Parathyroid adenoma (tissue), 2 donors: ENCODE data around the gene LAMA3.
A peak's percentile ranks its signal among the peaks of the same experiment; 100 is the strongest.

ENCODE experiments used
- H2AFZ ChIP-seq: fragments of 300-600 bp; sonication (generic); one replicate; pipeline ENCODE4 v1.7.0; 2017; ENCODE audit warnings: antibody characterized with exemption, mild to moderate bottlenecking
- H3K27ac ChIP-seq: fragments of 300-600 bp; sonication (generic); one replicate; pipeline ENCODE4 v1.7.0; 2017
- H3K27me3 ChIP-seq: fragments of 300-600 bp; sonication (generic); one replicate; pipeline ENCODE4 v1.7.0; 2017; ENCODE audit warnings: low read length; ENCODE audit not compliant: control insufficient read depth, insufficient read depth
- H3K36me3 ChIP-seq: fragments of 300-600 bp; sonication (generic); one replicate; pipeline ENCODE4 v1.7.0; 2017; ENCODE audit warnings: low read length; ENCODE audit not compliant: control insufficient read depth, insufficient read depth
- H3K4me1 ChIP-seq: fragments of 300-600 bp; sonication (generic); one replicate; pipeline ENCODE4 v1.7.0; 2017; ENCODE audit warnings: control low read depth
- H3K4me2 ChIP-seq: fragments of 300-600 bp; sonication (generic); one replicate; pipeline ENCODE4 v1.7.0; 2017; ENCODE audit warnings: low read length
- H3K4me3 ChIP-seq: fragments of 300-600 bp; sonication (generic); one replicate; pipeline ENCODE4 v1.7.0; 2017; ENCODE audit warnings: low read depth, low read length
- H3K79me2 ChIP-seq: fragments of 300-600 bp; sonication (generic); one replicate; pipeline ENCODE4 v1.7.0; 2017; ENCODE audit warnings: control low read depth
- H3K9ac ChIP-seq: fragments of 300-600 bp; sonication (generic); one replicate; pipeline ENCODE4 v1.7.0; 2017; ENCODE audit warnings: mild to moderate bottlenecking
- H3K9me3 ChIP-seq: fragments of 300-600 bp; sonication (generic); one replicate; pipeline ENCODE4 v1.7.0; 2017; ENCODE audit warnings: low read length; ENCODE audit not compliant: control insufficient read depth
- TF ChIP-seq, protein P1 (sequence below): fragments of 300-600 bp; sonication (generic); IDR thresholded peaks from one replicate; pipeline ENCODE4 v1.7.0; 2017; ENCODE audit warnings: antibody characterized with exemption, mild to moderate bottlenecking
- donor health status: primary hyperparathyroidism.

The LAMA3 gene

DNA sequence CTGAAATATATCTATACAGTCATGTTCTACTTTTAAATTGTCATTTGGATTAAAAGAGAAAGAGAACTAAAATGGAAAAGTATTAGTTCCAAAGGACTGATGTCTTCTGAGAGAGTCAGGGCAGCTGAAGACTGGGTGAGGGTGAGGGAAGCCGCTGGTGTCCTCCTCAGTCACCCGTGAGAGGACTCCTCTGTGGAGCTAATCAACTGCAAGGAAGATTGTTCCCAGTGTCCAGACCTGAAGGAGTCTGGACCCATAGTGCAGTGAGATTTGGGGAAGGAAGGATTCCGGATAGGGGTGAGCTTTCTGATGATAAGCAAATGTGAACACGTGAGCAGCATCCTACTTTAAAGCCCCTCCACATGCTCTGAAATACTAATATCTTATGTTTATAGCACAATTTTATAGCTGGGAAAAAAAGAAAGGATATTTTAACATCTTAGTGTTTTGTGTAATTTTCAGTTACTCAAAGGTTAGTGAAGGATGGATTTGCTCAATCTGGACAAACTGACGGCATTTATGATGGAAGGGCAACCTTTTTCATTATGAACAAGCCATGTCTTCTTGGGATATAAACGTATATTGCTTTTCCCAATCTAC lies 190.8 kb downstream of the LAMA3 start:
- no peak overlapping the region for H3K4me3 ChIP-seq
- TF ChIP-seq, protein P1, sequence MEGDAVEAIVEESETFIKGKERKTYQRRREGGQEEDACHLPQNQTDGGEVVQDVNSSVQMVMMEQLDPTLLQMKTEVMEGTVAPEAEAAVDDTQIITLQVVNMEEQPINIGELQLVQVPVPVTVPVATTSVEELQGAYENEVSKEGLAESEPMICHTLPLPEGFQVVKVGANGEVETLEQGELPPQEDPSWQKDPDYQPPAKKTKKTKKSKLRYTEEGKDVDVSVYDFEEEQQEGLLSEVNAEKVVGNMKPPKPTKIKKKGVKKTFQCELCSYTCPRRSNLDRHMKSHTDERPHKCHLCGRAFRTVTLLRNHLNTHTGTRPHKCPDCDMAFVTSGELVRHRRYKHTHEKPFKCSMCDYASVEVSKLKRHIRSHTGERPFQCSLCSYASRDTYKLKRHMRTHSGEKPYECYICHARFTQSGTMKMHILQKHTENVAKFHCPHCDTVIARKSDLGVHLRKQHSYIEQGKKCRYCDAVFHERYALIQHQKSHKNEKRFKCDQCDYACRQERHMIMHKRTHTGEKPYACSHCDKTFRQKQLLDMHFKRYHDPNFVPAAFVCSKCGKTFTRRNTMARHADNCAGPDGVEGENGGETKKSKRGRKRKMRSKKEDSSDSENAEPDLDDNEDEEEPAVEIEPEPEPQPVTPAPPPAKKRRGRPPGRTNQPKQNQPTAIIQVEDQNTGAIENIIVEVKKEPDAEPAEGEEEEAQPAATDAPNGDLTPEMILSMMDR, result no peak
- H3K36me3 ChIP-seq, result no peaks in the 10 kb centered on the region
- H3K9me3 ChIP-seq, result no peaks in the 10 kb centered on the region
- H2AFZ ChIP-seq, result no peak overlapping the region
- H3K79me2 ChIP-seq, result no peaks in the 10 kb centered on the region
- H3K4me1 ChIP-seq, result peaks cover 21% of the 10 kb centered on the region
- H3K4me2 ChIP-seq, result no peak overlapping the region
- H3K27ac ChIP-seq, result no peak overlapping the region
- H3K9ac ChIP-seq, result no peak overlapping the region
- H3K27me3 ChIP-seq, result no peaks in the 10 kb centered on the region

DNA sequence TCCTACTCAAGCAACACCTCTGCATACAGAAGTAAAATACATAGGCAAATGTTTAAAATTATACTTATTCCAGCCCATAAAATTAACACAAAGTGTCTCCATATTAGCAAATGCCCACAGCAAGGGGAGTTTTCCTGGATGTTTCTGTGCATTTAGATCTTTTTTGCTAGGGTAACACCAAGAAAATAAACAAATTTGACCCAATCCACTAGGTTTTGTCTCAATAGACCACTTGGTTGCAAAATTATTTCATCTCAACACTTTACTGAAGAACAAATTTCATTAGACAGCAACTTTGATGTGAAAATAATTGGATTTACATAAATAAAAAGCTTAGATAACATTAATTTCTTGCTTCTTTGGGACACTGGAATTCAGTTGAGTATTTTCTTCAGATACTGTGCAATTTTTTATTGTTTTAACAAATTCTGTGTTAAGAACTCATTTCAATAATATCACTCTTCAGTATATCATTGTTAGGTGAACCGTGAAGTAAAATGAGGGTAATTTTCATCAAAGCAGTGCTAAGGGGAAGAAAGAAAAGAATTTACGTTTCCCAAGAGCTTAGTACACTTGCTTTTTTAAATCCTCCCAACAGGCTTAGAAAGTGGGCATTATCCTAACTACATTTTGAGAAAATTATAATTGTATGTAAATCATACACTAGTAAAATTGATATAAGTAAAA lies 191.8 kb downstream of the LAMA3 start:
- Histone ChIP-seq H3K9ac (no peak overlapping the region), H3K36me3 (no peaks in the 10 kb centered on the region), H3K4me1 (peaks cover 24% of the 10 kb centered on the region), H3K9me3 (no peaks in the 10 kb centered on the region), H3K4me3 (no peak overlapping the region), H3K79me2 (no peaks in the 10 kb centered on the region), H3K4me2 (no peak overlapping the region), H2AFZ (peak overlapping the region; percentile 56), H3K27me3 (no peaks in the 10 kb centered on the region), H3K27ac (peak overlapping the region; percentile 31)
- TF ChIP-seq, protein P1, result no peak

DNA sequence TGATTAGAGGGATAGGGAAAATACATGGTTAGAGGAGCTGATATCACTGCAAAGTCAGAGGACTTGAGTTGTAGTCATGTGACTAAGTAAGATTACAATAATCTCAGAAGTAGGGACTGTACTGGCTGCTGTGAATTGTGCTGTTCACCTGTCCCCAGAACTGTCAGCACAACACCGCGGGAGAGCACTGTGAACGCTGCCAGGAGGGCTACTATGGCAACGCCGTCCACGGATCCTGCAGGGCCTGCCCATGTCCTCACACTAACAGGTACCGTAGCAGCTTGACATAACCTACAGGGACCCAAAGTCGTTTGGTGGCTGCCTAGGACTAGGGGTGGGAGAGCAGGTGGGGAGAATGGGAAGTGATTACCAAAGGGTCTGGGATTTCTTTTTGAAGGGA lies 192.5 kb downstream of the LAMA3 start:
- Histone ChIP-seq H3K79me2 (no peaks in the 10 kb centered on the region), H3K36me3 (no peaks in the 10 kb centered on the region), H3K9me3 (no peaks in the 10 kb centered on the region), H2AFZ (peak overlapping the region; percentile 56), H3K9ac (no peak overlapping the region), H3K4me3 (no peak overlapping the region), H3K27me3 (no peaks in the 10 kb centered on the region), H3K4me1 (peaks cover 25% of the 10 kb centered on the region), H3K27ac (peak overlapping the region; percentile 31), H3K4me2 (no peak overlapping the region)
- TF ChIP-seq, protein P1, result no peak

DNA sequence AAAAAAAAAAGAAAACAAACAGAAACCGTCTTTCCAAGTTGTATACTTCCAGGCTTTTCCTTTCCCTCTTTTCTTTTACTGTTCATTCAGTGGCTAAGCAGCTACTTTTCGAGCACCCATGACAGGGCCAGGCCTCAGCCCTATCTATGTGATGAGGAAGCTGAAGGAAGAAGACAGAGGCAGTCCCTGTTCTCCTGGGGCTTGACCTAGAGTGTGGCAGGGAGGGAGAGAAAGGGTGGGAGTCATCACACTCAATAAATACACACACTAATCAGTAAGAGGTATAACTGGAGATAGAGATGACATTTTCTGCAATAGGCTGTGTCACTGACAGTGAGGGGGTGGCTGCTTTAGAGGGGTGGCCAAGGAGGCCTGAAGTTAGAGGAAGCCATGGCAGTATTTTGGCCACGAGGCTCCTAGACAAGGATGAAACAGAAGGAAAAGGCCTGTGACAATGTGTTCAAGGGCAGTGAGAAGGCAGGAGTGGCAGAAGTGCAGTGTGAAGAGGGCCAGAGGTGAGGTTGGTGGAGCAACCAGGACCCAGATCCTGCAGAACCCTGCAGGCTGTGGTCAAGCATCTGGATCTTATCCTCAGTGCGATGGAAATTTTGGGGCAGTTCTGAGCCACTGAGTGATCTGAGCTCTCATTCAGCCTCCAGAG lies 193.5 kb downstream of the LAMA3 start:
- H3K9me3 ChIP-seq, result no peaks in the 10 kb centered on the region

More for the DNA sequence above, 193.5 kb downstream of the LAMA3 start:
- H3K4me3 ChIP-seq, result no peak overlapping the region
- no peak overlapping the region for H3K4me2 ChIP-seq
- peaks cover 25% of the 10 kb centered on the region for H3K4me1 ChIP-seq
- H3K9ac ChIP-seq, result no peak overlapping the region
- H3K27ac ChIP-seq, result no peak overlapping the region
- H3K79me2 ChIP-seq, result no peaks in the 10 kb centered on the region
- no peaks in the 10 kb centered on the region for H3K27me3 ChIP-seq
- H2AFZ ChIP-seq, result no peak overlapping the region
- TF ChIP-seq, protein P1, result no peak
- H3K36me3 ChIP-seq, result no peaks in the 10 kb centered on the region
